K562 (cell line): ENCODE measurements around the gene WFIKKN1. TPM values are rescaled to one million over a fixed set of nuclear protein-coding genes. Genes with fewer than 3 reads are reported as not detected.
A peak's percentile ranks its signal among the peaks of the same experiment; 100 is the strongest.

Source experiments
- ATAC-seq: fragments of 200-7000 bp; cut with Tn5 transposase; 3 replicates; pipeline ENCODE4 v1.9.1; 2020; ENCODE audit warnings: moderate library complexity
- BruUV-seq: library from RNA; stranded (reverse); fragments of 400-500 nt; replicated peaks from 2 replicates; lab custom pipeline; 2021; lab: Mats Ljungman, UMichigan
- CTCF ChIA-PET: fragments of 300-600 bp; formaldehyde crosslinking; extraction: SDS; loops from one replicate; lab custom pipeline; 2021; ENCODE audit warnings: low intra/inter-chr PET ratio; lab: Yijun Ruan, JAX
- POLR2A ChIA-PET: fragments of 300-600, 350-650 bp; sonication (Branson Sonifier 250); formaldehyde crosslinking; extraction: SDS; loops from one replicate; lab custom pipeline; 2021; ENCODE audit warnings: antibody characterized with exemption, inconsistent platforms; lab: Yijun Ruan, JAX
- DNase-seq, 4 experiments: peaks; one replicate each; pipeline versions ENCODE4 v3.0.0 to v3.0.0-alpha.2; 2011 to 2018; ENCODE audit warnings: low spot score in 3 of 4, mixed read lengths in 3 of 4; ENCODE audit errors: extremely low read depth in 1 of 4
- FAIRE-seq: peaks from 2 replicates; lab custom pipeline; 2011; peaks lifted over from hg19 to GRCh38; lab: Jason Lieb, UNC
- H2AFZ ChIP-seq: 2 replicates; pipeline ENCODE4 v1.6.0; 2011; ENCODE audit warnings: low read depth, low read length, control low read depth, inconsistent platforms
- H3K27ac ChIP-seq: fragments of 200-600 bp; 3 replicates; pipeline ENCODE4 v1.8.0; 2011; ENCODE audit warnings: low read depth, mild to moderate bottlenecking, control low read depth, inconsistent platforms, low read length, moderate library complexity, mixed read lengths; ENCODE audit errors: extremely low read depth
- H3K27me3 ChIP-seq, 2 experiments: fragments of 300-600 bp in 1 of 2; 2 replicates in 1 of 2; 3 replicates in 1 of 2; pipeline versions ENCODE4 v1.6.0 to v1.8.0; 2011; ENCODE audit warnings: inconsistent platforms in 2 of 2, low read length in 2 of 2, mild to moderate bottlenecking in 1 of 2, mixed read lengths in 1 of 2, moderate library complexity in 1 of 2; ENCODE audit not compliant: control insufficient read depth in 2 of 2, insufficient read depth in 2 of 2
- H3K36me3 ChIP-seq: fragments of 300-600 bp; 3 replicates; pipeline ENCODE4 v1.8.0; 2011; ENCODE audit warnings: mild to moderate bottlenecking, low read length, inconsistent platforms; ENCODE audit not compliant: control insufficient read depth, insufficient read depth
- H3K4me1 ChIP-seq, 2 experiments: fragments of 200-600 bp in 1 of 2; replicated peaks in 1 of 2; 2 replicates in 1 of 2; 3 replicates in 1 of 2; pipeline versions ENCODE4 v1.5.1 to v1.8.0; 2011; ENCODE audit warnings: inconsistent platforms in 2 of 2, low read length in 2 of 2, mild to moderate bottlenecking in 1 of 2, mixed read lengths in 1 of 2, moderate library complexity in 1 of 2; ENCODE audit not compliant: control insufficient read depth in 2 of 2, insufficient read depth in 2 of 2
- H3K4me2 ChIP-seq: 2 replicates; pipeline ENCODE4 v1.6.1; 2011; ENCODE audit warnings: low read length, control low read depth, inconsistent platforms, mixed read lengths; ENCODE audit not compliant: insufficient read depth
- H3K4me3 ChIP-seq: fragments of 200-600 bp; sonication (generic), shearing (Covaris generic); 2 replicates; pipeline ENCODE4 v1.5.1; 2016; ENCODE audit warnings: control low read depth, inconsistent platforms
- H3K79me2 ChIP-seq: fragments of 200-600 bp; 3 replicates; pipeline ENCODE4 v1.8.0; 2011; ENCODE audit warnings: low read length, inconsistent platforms; ENCODE audit not compliant: control insufficient read depth, insufficient read depth
- H3K9ac ChIP-seq, 2 experiments: 2 replicates each; pipeline versions ENCODE4 v1.6.0 to v1.6.1; 2011; ENCODE audit warnings: low read depth in 2 of 2, low read length in 2 of 2, control low read depth in 1 of 2, inconsistent platforms in 1 of 2, mild to moderate bottlenecking in 1 of 2, mixed read lengths in 1 of 2; ENCODE audit not compliant: insufficient read depth in 1 of 2
- H3K9me1 ChIP-seq: one replicate; pipeline ENCODE4 v1.6.0; 2011; ENCODE audit warnings: inconsistent platforms, mild to moderate bottlenecking, low read length, moderate library complexity; ENCODE audit not compliant: control insufficient read depth, insufficient read depth
- H3K9me3 ChIP-seq: replicated peaks from 2 replicates; pipeline ENCODE4 v1.5.1; 2011; ENCODE audit warnings: low read depth, low read length, inconsistent platforms; ENCODE audit not compliant: control insufficient read depth, insufficient read depth
- H4K20me1 ChIP-seq: replicated peaks from 2 replicates; pipeline ENCODE4 v1.6.1; 2011; ENCODE audit warnings: low read length, inconsistent platforms, mixed read lengths; ENCODE audit not compliant: control insufficient read depth, insufficient read depth
- CBFA2T3 ChIP-seq: fragments of 450-650 bp; IDR thresholded peaks from 2 replicates; pipeline ENCODE4 v1.6.1; 2017
- ELF4 ChIP-seq: fragments of 450-650 bp; formaldehyde crosslinking; IDR thresholded peaks from 2 replicates; pipeline ENCODE4 v1.4.0; 2022; ENCODE audit warnings: missing genetic modification characterization
- ERF ChIP-seq: fragments of 450-650 bp; formaldehyde crosslinking; IDR thresholded peaks from 2 replicates; pipeline ENCODE4 v1.4.0; 2020; ENCODE audit warnings: mild to moderate bottlenecking, mixed read lengths
- FUS ChIP-seq: fragments of 200-400 bp; formaldehyde crosslinking; optimal IDR thresholded peaks from 2 replicates; pipeline ENCODE3; 2017; ENCODE audit warnings: low read depth, low read length
- HMG20A ChIP-seq: fragments of 450-650 bp; formaldehyde crosslinking; conservative IDR thresholded peaks from 2 replicates; pipeline ENCODE4 v1.4.0; 2020; ENCODE audit warnings: mild to moderate bottlenecking, mixed read lengths
- KDM4B ChIP-seq, 2 experiments: fragments of 450-650 bp in 1 of 2; sonication (generic) in 1 of 2; IDR thresholded peaks; 2 replicates each; pipeline ENCODE4 v1.6.1; 2016 to 2017; ENCODE audit warnings: borderline replicate concordance in 2 of 2, antibody characterized with exemption in 1 of 2, low read depth in 1 of 2, mild to moderate bottlenecking in 1 of 2
- NFXL1 ChIP-seq: fragments of 450-650 bp; formaldehyde crosslinking; IDR thresholded peaks from 2 replicates; pipeline ENCODE4 v1.4.0; 2021; ENCODE audit warnings: mild to moderate bottlenecking
- NR1H2 ChIP-seq: sonication (generic); formaldehyde crosslinking; IDR thresholded peaks from 2 replicates; pipeline ENCODE4 v1.4.0; 2020; ENCODE audit warnings: mild to moderate bottlenecking, missing genetic modification reagents
- POLR3G ChIP-seq: IDR thresholded peaks from 2 replicates; pipeline ENCODE4 v1.6.1; 2011; ENCODE audit not compliant: insufficient read length, insufficient replicate concordance; ENCODE audit errors: extremely low read depth
- TOE1 ChIP-seq, 2 experiments: fragments of 450-650 bp in 1 of 2; sonication (generic) in 1 of 2; formaldehyde crosslinking in 1 of 2; IDR thresholded peaks; 2 replicates each; pipeline versions ENCODE4 v1.7.1 to v1.8.0; 2016 to 2022; ENCODE audit warnings: borderline replicate concordance in 2 of 2, mild to moderate bottlenecking in 2 of 2, antibody characterized with exemption in 1 of 2, inconsistent platforms in 1 of 2, low read depth in 1 of 2, missing genetic modification reagents in 1 of 2, moderate library complexity in 1 of 2
- ZNF431 ChIP-seq: sonication (generic); formaldehyde crosslinking; IDR thresholded peaks from 2 replicates; pipeline ENCODE4 v1.8.0; 2022; ENCODE audit warnings: mild to moderate bottlenecking, missing genetic modification reagents
- ZNF436 ChIP-seq: fragments of 250-450, 450-650 bp; sonication (Bioruptor Pico); formaldehyde crosslinking; IDR thresholded peaks from 2 replicates; pipeline ENCODE4 v1.7.0; 2020; ENCODE audit warnings: mild to moderate bottlenecking
- ZNF583 ChIP-seq: fragments of 250-450 bp; sonication (Bioruptor Pico); IDR thresholded peaks from 2 replicates; pipeline ENCODE4 v1.4.0; 2020
- ZNF764 ChIP-seq: fragments of 250-450 bp; sonication (Bioruptor Pico); IDR thresholded peaks from 2 replicates; pipeline ENCODE4 v1.4.0; 2020; ENCODE audit warnings: low read depth, mild to moderate bottlenecking, moderate library complexity
- WGBS: fragments of 100-300 bp; shearing (Covaris generic); methylation state at CpG from one replicate; pipeline ENCODE4 v1.1.6; 2016; ENCODE audit warnings: low coverage, mixed read lengths; ENCODE audit not compliant: insufficient coverage; ENCODE audit errors: missing lambda C conversion rate; 5-methylcytosine and 5-hydroxymethylcytosine counted together
- in situ Hi-C: fragments of 300-500 bp; cut with MboI; formaldehyde crosslinking; loops from 4 replicates; pipeline ENCODE4 v1.15.0; 2018; ENCODE audit warnings: inconsistent platforms, mixed read lengths
- intact Hi-C: fragments of 100-400 bp; cut with micrococcal nuclease; formaldehyde crosslinking; loops from 2 replicates; pipeline ENCODE4 v1.14.2; 2022
- polyA plus RNA-seq, 8 experiments: library from polyadenylated mRNA; depleted of rRNA in 4 of 8; stranded (reverse) in 5 of 8; unstranded in 3 of 8; fragments of >200 nt; fragmentation: Nextera tagmentation in 2 of 8; fragmentation: Illumina TruSeq in 1 of 8; extraction: Ambion mirVana in 2 of 8; extraction: Trizol in 1 of 8; gene quantifications; 2 replicates each; pipeline versions ENCODE4 v1.2.1 to v1.2.3, GENCODE V29; 2011 to 2014; ENCODE audit warnings: inconsistent platforms in 1 of 8, missing spikeins in 1 of 8
- total RNA-seq, 7 experiments: library from RNA; depleted of rRNA in 6 of 7; stranded (reverse); fragments of >200 nt in 6 of 7; fragmentation: Illumina TruSeq in 2 of 7; extraction: Trizol in 2 of 7; gene quantifications; 2 replicates each; pipeline versions ENCODE4 v1.2.1 to v1.2.3, GENCODE V29; 2011 to 2021; ENCODE audit warnings: low replicate concordance in 1 of 7
- TF ChIP-seq, protein P1 (sequence below): fragments of 200-400 bp; formaldehyde crosslinking; IDR thresholded peaks from 2 replicates; pipeline ENCODE4 v1.6.1; 2017; ENCODE audit warnings: mild to moderate bottlenecking, low read depth, low read length, moderate library complexity
- TF ChIP-seq, protein P2 (sequence below), 2 experiments: fragments of 450-650 bp in 1 of 2; sonication (generic) in 1 of 2; formaldehyde crosslinking in 1 of 2; IDR thresholded peaks in 1 of 2; conservative IDR thresholded peaks in 1 of 2; 2 replicates each; pipeline versions ENCODE4 v1.6.1 to v1.8.1; 2016 to 2023; ENCODE audit warnings: mild to moderate bottlenecking in 2 of 2, moderate library complexity in 2 of 2, inconsistent platforms in 1 of 2, missing genetic modification reagents in 1 of 2

Gene WFIKKN1
- total and polyA plus RNA-seq, 9 of the 15 experiments (the other 6 are each of a cell fraction or from before 2014, with no cell fraction given), result 0.14 to 1.1 (median 0.50) TPM; not detected in 4

DNA sequence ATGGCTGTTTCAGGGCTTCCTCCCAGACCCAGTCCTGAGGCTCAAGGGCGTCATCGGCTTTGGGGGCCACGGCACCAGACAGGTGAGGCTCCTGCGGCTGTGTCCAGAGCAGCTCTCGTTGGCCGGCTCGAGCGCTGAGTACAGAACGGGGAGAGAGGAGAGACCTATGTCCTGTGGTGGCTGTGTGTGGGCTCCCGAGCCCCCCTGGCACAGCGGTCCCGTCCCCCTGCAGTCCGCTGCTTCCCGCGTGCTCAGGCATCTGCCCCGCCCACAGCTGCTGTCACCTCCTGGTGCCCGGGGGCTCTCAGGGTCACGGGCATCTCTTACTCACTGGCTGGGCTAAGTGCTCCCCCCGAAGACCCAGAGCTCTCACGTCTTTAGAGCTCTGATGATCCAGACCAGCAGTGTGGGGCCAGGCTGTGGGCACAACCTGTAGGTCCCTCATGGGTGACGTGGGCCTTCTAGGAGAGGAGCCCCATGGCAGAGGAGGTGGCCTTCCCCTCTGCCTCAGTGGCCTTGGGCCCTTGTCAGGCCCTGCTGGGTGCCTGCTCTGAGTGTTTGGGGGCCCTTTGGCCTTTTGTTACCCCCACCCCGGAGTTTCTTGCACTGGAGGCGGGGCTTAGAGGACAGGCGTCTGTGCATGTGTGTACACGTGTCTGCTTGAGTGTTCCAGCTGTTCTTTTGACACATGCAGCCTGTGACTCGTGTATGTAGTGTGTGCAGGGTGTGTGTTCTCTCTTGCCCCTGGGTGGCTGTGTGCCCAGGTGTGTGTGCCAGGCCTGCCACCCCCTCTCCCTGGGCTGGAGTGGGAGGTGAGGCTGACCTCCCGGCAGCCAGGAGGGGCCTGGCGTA is 21.9 kb downstream of the WFIKKN1 start:
- ChIA-PET POLR2A (interaction anchor here (0.7 to 2.8 kb wide), 3 partner anchors 10 to 28 kb away, joined by 4 to 13 read pairs (median 4); partner anchors contain the start of genes MCRIP2, METTL26 and STUB1), CTCF (no interaction called here)
- in situ Hi-C loops (no loop called here), intact Hi-C loops (no loop called here)
- H4K20me1 ChIP-seq, result no peaks in the 10 kb centered on the region
- no peaks in the 10 kb centered on the region for H3K27me3 ChIP-seq
- H3K9me1 ChIP-seq, result no peaks in the 10 kb centered on the region
- FAIRE-seq (no peak), ATAC-seq (no peak), DNase-seq (no peak)
- 59% methylated on average over 24 of the region's 28 CpGs for WGBS
- H3K36me3 ChIP-seq, result peaks cover 8% of the 10 kb centered on the region; the same call in 1 of the 3 replicates
- H3K4me1 ChIP-seq, result peaks cover 0 to 88% of the 10 kb centered on the region in 2 experiments; a peak in 2 of 5 replicates
- peak overlapping the region in 1 of 2 experiments; percentile 47; a peak in 1 of 4 replicates for H3K9ac ChIP-seq
- no peaks in the 10 kb centered on the region for H3K79me2 ChIP-seq
- no peak overlapping the region for H3K27ac ChIP-seq
- TF ChIP-seq NR1H2 (CRISPR knock-in tag) (no peak), ZNF764 (CRISPR knock-in tag) (no peak), KDM4B (IDR thresholded peaks at IDR 0.05; ENCODE audit: borderline replicate concordance in 2 of 2, low read depth in 1 of 2) (no peak), ZNF431 (CRISPR knock-in tag) (no peak), CBFA2T3 (no peak), FUS (no peak), ZNF583 (CRISPR knock-in tag) (no peak), NFXL1 (CRISPR knock-in tag) (no peak), ZNF436 (CRISPR knock-in tag) (no peak), TOE1 (IDR thresholded peaks at IDR 0.05; ENCODE audit: borderline replicate concordance) (no peak), TOE1 (CRISPR knock-in tag; IDR thresholded peaks at IDR 0.05; ENCODE audit: borderline replicate concordance, low read depth) (no peak), HMG20A (CRISPR knock-in tag) (no peak), POLR3G (no peak), ELF4 (CRISPR knock-in tag) (no peak), ERF (CRISPR knock-in tag) (no peak)
- TF ChIP-seq, protein P1, sequence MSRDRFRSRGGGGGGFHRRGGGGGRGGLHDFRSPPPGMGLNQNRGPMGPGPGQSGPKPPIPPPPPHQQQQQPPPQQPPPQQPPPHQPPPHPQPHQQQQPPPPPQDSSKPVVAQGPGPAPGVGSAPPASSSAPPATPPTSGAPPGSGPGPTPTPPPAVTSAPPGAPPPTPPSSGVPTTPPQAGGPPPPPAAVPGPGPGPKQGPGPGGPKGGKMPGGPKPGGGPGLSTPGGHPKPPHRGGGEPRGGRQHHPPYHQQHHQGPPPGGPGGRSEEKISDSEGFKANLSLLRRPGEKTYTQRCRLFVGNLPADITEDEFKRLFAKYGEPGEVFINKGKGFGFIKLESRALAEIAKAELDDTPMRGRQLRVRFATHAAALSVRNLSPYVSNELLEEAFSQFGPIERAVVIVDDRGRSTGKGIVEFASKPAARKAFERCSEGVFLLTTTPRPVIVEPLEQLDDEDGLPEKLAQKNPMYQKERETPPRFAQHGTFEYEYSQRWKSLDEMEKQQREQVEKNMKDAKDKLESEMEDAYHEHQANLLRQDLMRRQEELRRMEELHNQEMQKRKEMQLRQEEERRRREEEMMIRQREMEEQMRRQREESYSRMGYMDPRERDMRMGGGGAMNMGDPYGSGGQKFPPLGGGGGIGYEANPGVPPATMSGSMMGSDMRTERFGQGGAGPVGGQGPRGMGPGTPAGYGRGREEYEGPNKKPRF, result no peak
- TF ChIP-seq, protein P2, sequence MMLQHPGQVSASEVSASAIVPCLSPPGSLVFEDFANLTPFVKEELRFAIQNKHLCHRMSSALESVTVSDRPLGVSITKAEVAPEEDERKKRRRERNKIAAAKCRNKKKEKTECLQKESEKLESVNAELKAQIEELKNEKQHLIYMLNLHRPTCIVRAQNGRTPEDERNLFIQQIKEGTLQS (IDR thresholded peaks at IDR 0.05), result no peak
- TF ChIP-seq, protein P2 (CRISPR knock-in tag; conservative IDR thresholded peaks at IDR 0.05), result no peak
- H3K4me3 ChIP-seq, result no peak overlapping the region
- no peaks in the 10 kb centered on the region for H3K9me3 ChIP-seq
- H2AFZ ChIP-seq, result no peak overlapping the region
- no peak overlapping the region for H3K4me2 ChIP-seq
- BruUV-seq, result no TSS peak
